AG04449 (cell line): ENCODE results near the gene RPL41.

Experiments used
- CTCF ChIA-PET: fragments of 350-600 bp; formaldehyde crosslinking; extraction: SDS; loops from one replicate; lab custom pipeline; 2021; ENCODE audit warnings: antibody characterized with exemption; lab: Yijun Ruan, JAX
- POLR2A ChIA-PET: fragments of 400-600, 350-600 bp; formaldehyde crosslinking; extraction: SDS; loops from one replicate; lab custom pipeline; 2020; ENCODE audit warnings: antibody characterized with exemption, inconsistent platforms; lab: Yijun Ruan, JAX
- DNase-seq: peaks from one replicate; pipeline ENCODE4 v3.0.0-alpha.2; 2010; ENCODE audit warnings: low read depth, low spot score
- H3K4me3 ChIP-seq: 2 replicates; pipeline ENCODE4 v1.5.1; 2011; ENCODE audit warnings: low read depth, mild to moderate bottlenecking, control low read depth, low read length
- CTCF ChIP-seq: IDR thresholded peaks from one replicate; pipeline ENCODE4 v1.5.1; 2011; ENCODE audit warnings: mild to moderate bottlenecking, moderate library complexity, low read length, control low read depth, inconsistent platforms; ENCODE audit not compliant: insufficient read depth; ENCODE audit errors: missing control alignments

RPL41 gene

GRCh38 chr12:56084958-56085543 is 31.4 kb upstream of the RPL41 start:
- POLR2A ChIA-PET: interaction anchor here (1.0 kb wide), 1 partner anchor 19 kb away, joined by 3 read pairs; the partner anchor contains the start of gene PA2G4
- CTCF ChIA-PET: interaction anchor here (0.6 to 2.1 kb wide), 9 partner anchors 11 to 347 kb away, joined by 3 to 6 read pairs (median 4); no protein-coding TSS in a partner anchor
- no peak for TF ChIP-seq CTCF

GRCh38 chr12:56086096-56086495 is 30.3 kb upstream of the RPL41 start:
- POLR2A ChIA-PET: no interaction called here
- H3K4me3 ChIP-seq: no peak overlapping the region
- no peak for TF ChIP-seq CTCF
- CTCF ChIA-PET: interaction anchor here (1.0 to 2.1 kb wide), 9 partner anchors 9 to 57 kb away, joined by 3 to 6 read pairs (median 4); no protein-coding TSS in a partner anchor
- DNase-seq: no peak

More at GRCh38 chr12:56084958-56085543, 31.4 kb upstream of the RPL41 start:
- H3K4me3 ChIP-seq: no peak overlapping the region
- DNase-seq: no peak

- POLR2A ChIA-PET: no interaction called here
These were observed 29.8 kb upstream of the RPL41 start for GRCh38 chr12:56086608-56087007.

GRCh38 chr12:56087220-56087619 is 29.2 kb upstream of the RPL41 start:
- no peak for TF ChIP-seq CTCF
- DNase-seq: no peak
- H3K4me3 ChIP-seq: no peak overlapping the region
- POLR2A ChIA-PET: no interaction called here
- CTCF ChIA-PET: interaction anchor here (0.7 to 2.0 kb wide), 3 partner anchors 15 to 149 kb away, joined by 3 to 6 read pairs (median 4); no protein-coding TSS in a partner anchor

More at GRCh38 chr12:56086608-56087007, 29.8 kb upstream of the RPL41 start:
- CTCF ChIA-PET: interaction anchor here (0.7 to 2.1 kb wide), 7 partner anchors 10 to 148 kb away, joined by 3 to 6 read pairs (median 3); no protein-coding TSS in a partner anchor
- no peak for TF ChIP-seq CTCF
- no peak for DNase-seq
- no peak overlapping the region for H3K4me3 ChIP-seq

- TF ChIP-seq CTCF: no peak
- no peak for DNase-seq
- POLR2A ChIA-PET: no interaction called here
- no peak overlapping the region for H3K4me3 ChIP-seq
- CTCF ChIA-PET: interaction anchor here (1.5 kb wide), 1 partner anchor 12 kb away, joined by 4 read pairs; no protein-coding TSS in a partner anchor
These were observed 18.7 kb upstream of the RPL41 start for GRCh38 chr12:56097738-56098137.

- ChIA-PET POLR2A (no interaction called here), CTCF (no interaction called here)
- DNase-seq: no peak
- TF ChIP-seq CTCF: no peak
- no peak overlapping the region for H3K4me3 ChIP-seq
These were observed 17.8 kb upstream of the RPL41 start for GRCh38 chr12:56098592-56098991.
